GM12872 (cell line): ENCODE results near the gene RAB40C.

ENCODE experiments used
- TF ChIP-seq, protein P1 (sequence below): IDR thresholded peaks from 3 replicates; pipeline ENCODE4 v1.5.1; 2011; ENCODE audit warnings: low read depth, mild to moderate bottlenecking, low read length, moderate library complexity; ENCODE audit not compliant: insufficient read depth

RAB40C gene

DNA sequence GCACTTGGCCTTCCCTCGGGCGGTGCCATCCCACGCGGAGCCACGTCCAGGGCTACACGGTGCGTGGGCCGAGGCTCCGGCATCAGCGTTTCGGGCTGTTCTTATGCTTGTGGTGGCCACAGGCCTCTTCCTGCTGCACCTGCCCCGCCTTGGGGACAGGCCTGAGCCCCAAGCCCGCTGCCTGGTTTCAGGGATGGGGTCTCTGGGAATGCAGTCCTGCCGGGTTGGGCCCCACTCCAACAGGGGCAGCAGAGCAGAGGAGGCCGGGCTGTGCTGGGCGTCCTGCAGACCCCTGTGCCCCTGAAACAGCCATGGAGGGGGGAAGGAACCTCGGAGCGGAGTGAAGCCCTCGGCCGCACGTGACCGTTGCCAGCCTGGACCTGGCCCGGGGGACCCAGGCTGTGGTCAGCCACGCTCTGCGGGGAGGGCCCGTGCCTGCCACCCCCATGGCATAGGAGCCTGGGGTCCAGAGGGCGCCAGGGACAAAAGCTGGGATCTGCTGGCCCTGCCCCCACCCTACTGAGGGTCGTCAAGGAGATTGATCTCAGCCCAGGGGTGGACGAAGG, 40.5 kb downstream of the RAB40C start:
- TF ChIP-seq, protein P1, sequence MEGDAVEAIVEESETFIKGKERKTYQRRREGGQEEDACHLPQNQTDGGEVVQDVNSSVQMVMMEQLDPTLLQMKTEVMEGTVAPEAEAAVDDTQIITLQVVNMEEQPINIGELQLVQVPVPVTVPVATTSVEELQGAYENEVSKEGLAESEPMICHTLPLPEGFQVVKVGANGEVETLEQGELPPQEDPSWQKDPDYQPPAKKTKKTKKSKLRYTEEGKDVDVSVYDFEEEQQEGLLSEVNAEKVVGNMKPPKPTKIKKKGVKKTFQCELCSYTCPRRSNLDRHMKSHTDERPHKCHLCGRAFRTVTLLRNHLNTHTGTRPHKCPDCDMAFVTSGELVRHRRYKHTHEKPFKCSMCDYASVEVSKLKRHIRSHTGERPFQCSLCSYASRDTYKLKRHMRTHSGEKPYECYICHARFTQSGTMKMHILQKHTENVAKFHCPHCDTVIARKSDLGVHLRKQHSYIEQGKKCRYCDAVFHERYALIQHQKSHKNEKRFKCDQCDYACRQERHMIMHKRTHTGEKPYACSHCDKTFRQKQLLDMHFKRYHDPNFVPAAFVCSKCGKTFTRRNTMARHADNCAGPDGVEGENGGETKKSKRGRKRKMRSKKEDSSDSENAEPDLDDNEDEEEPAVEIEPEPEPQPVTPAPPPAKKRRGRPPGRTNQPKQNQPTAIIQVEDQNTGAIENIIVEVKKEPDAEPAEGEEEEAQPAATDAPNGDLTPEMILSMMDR = no peak

DNA sequence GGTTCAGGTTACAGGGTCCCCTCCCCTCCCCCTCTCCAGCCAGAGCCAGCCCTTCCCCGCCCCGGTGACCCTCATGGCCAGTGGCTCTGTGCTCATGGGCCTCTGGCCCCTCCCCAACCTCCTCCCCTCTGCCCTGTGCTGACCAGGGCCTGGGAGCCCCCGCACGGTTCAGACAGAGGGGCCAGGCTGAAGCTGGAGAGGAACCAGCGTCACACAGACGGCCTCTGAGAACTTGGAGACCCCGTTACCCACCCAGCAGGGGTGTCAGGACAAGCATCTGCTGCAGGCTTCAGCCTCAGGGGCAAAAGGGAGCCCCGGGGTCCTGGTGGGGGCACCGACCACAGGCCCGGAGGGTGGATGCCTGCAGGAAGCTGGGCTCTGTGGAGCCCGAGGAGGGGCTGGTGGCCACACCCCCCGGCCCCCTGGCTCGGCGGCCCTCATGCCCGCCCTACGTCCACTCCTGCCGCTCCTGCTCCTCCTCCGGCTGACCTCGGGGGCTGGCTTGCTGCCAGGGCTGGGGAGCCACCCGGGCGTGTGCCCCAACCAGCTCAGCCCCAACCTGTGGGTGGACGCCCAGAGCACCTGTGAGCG, 41.0 kb downstream of the RAB40C start, which contains the start of gene WFIKKN1:
Gene WFIKKN1 (plus strand): TSS at position 171 of the 591 bp plus-strand sequence. CDS start 269 bp downstream, at position 440.
- TF ChIP-seq, protein P1 = no peak

DNA sequence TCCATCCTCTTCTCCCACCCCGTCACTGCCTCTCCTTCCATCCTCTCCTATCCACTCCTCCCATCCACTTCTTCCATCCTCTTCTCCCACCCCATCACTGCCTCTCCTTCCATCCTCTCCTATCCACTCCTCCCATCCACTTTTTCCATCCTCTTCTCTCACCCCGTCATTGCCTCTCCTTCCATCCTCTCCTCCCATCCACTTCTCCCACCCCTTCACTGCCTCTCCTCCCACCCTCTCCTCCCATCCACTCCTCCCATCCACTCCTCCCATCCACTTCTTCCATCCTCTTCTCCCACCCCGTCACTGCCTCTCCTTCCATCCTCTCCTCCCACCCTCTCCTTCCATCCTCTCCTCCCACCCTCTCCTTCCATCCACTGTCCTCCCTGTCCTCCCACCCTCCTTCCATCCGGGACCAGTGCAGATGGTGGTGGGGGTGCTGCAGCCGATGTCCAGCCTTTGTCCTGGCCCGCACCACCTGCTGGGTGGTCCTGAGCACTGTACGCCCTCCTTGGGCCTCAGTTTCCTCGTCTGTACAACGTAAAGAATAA, 42.0 kb downstream of the RAB40C start:
- TF ChIP-seq, protein P1 = no peak

DNA sequence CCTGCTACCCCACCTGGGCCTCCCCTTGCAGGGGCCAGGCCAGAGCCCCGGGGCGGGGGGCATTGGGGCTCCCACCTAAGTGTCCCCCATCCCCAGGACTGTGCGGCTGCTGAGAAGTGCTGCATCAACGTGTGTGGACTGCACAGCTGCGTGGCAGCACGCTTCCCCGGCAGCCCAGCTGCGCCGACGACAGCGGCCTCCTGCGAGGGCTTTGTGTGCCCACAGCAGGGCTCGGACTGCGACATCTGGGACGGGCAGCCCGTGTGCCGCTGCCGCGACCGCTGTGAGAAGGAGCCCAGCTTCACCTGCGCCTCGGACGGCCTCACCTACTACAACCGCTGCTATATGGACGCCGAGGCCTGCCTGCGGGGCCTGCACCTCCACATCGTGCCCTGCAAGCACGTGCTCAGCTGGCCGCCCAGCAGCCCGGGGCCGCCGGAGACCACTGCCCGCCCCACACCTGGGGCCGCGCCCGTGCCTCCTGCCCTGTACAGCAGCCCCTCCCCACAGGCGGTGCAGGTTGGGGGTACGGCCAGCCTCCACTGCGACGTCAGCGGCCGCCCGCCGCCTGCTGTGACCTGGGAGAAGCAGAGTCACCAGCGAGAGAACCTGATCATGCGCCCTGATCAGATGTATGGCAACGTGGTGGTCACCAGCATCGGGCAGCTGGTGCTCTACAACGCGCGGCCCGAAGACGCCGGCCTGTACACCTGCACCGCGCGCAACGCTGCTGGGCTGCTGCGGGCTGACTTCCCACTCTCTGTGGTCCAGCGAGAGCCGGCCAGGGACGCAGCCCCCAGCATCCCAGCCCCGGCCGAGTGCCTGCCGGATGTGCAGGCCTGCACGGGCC, 42.8 kb downstream of the RAB40C start:
- TF ChIP-seq, protein P1 = no peak

DNA sequence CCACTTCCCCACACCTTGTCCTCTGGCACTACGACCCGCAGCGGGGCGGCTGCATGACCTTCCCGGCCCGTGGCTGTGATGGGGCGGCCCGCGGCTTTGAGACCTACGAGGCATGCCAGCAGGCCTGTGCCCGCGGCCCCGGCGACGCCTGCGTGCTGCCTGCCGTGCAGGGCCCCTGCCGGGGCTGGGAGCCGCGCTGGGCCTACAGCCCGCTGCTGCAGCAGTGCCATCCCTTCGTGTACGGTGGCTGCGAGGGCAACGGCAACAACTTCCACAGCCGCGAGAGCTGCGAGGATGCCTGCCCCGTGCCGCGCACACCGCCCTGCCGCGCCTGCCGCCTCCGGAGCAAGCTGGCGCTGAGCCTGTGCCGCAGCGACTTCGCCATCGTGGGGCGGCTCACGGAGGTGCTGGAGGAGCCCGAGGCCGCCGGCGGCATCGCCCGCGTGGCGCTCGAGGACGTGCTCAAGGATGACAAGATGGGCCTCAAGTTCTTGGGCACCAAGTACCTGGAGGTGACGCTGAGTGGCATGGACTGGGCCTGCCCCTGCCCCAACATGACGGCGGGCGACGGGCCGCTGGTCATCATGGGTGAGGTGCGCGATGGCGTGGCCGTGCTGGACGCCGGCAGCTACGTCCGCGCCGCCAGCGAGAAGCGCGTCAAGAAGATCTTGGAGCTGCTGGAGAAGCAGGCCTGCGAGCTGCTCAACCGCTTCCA, 43.6 kb downstream of the RAB40C start:
- TF ChIP-seq, protein P1 = no peak

DNA sequence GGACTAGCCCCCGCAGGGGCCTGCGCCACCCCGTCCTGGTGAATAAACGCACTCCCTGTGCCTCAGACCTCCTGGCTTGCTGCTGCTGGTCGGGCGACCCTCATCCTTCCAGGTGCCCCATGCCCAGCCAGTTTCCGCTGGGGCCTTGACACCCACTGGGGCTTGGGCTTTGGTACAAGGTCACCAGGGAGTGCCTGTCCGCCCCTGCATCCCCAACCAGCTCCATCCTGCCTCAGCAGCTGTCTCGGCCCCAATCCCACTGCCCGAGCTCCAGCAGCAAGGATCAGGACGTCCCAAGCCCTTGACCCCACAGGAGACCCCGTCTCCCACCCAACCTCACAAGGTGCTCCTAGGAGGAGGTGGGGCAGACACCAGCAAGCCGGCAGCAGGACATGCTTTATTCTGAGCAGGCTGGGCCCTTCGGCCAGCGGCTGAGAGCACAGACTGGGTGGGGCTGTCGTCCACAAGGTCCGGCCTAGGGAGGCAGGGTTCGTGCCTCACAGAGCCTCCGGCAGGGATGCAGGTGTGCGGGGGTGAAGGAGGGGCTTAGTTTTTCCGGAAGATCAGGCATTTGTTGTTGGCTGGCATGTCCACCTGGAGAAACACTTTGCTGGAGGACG, 44.3 kb downstream of the RAB40C start:
- TF ChIP-seq, protein P1 = no peak
